Osteocyte (in vitro differentiated cells): Measurements from ENCODE around the gene CCDC181. TPM values are rescaled to one million over a fixed set of nuclear protein-coding genes. Genes with fewer than 3 reads are reported as not detected.
A peak's percentile ranks its signal among the peaks of the same experiment; 100 is the strongest.

ENCODE experiments used
- DNase-seq: peaks from one replicate; pipeline ENCODE4 v3.0.0; 2021; ENCODE audit warnings: mixed read lengths; ENCODE audit not compliant: unreplicated experiment; ENCODE audit errors: extremely low spot score
- H3K27ac Mint-ChIP-seq: one replicate; pipeline ENCODE4 v1.8.0; 2021; ENCODE audit warnings: mild to moderate bottlenecking, mixed read lengths; ENCODE audit not compliant: unreplicated experiment
- H3K27me3 Mint-ChIP-seq: one replicate; pipeline ENCODE4 v1.8.0; 2021; ENCODE audit warnings: mixed read lengths; ENCODE audit not compliant: unreplicated experiment
- H3K36me3 Mint-ChIP-seq: one replicate; pipeline ENCODE4 v1.8.0; 2021; ENCODE audit warnings: mixed read lengths; ENCODE audit not compliant: unreplicated experiment
- H3K4me1 Mint-ChIP-seq: one replicate; pipeline ENCODE4 v1.8.0; 2021; ENCODE audit warnings: mixed read lengths; ENCODE audit not compliant: unreplicated experiment
- H3K4me3 Mint-ChIP-seq: one replicate; pipeline ENCODE4 v1.8.0; 2021; ENCODE audit warnings: mild to moderate bottlenecking, moderate library complexity, mixed read lengths; ENCODE audit not compliant: unreplicated experiment
- H3K9me3 Mint-ChIP-seq: one replicate; pipeline ENCODE4 v1.8.0; 2021; ENCODE audit warnings: mixed read lengths; ENCODE audit not compliant: unreplicated experiment
- total RNA-seq: library from RNA; stranded (reverse); gene quantifications from 2 replicates; pipeline ENCODE4 v1.2.1, GENCODE V29; 2021
- TF ChIP-seq, protein P1 (sequence below): fragments of 200-600 bp; sonication (generic); IDR thresholded peaks from 2 replicates; pipeline ENCODE4 v1.5.0; 2021; ENCODE audit warnings: antibody characterized with exemption, mild to moderate bottlenecking, moderate library complexity

Gene CCDC181
- total RNA-seq, 1 donor from 2014 or later, result 0.54 TPM

DNA sequence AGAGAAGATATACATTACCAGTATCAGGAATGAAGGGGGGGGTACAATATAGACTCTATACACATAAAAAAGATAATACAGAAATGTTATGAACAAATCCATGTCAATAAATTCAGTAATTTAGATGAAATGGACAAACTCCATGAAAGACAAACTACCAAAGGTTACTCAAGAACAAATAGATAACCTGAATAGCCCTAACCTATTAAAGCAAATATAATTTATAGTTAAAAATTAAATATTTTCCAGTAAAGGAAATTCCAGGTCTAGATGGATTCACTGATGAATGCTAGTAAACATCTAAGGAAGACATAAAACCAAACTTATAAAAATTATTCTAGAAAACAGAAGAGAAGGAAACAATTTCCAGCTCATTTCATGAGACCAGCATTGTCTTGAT is 46.1 kb downstream of the CCDC181 start:
- TF ChIP-seq, protein P1, sequence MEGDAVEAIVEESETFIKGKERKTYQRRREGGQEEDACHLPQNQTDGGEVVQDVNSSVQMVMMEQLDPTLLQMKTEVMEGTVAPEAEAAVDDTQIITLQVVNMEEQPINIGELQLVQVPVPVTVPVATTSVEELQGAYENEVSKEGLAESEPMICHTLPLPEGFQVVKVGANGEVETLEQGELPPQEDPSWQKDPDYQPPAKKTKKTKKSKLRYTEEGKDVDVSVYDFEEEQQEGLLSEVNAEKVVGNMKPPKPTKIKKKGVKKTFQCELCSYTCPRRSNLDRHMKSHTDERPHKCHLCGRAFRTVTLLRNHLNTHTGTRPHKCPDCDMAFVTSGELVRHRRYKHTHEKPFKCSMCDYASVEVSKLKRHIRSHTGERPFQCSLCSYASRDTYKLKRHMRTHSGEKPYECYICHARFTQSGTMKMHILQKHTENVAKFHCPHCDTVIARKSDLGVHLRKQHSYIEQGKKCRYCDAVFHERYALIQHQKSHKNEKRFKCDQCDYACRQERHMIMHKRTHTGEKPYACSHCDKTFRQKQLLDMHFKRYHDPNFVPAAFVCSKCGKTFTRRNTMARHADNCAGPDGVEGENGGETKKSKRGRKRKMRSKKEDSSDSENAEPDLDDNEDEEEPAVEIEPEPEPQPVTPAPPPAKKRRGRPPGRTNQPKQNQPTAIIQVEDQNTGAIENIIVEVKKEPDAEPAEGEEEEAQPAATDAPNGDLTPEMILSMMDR, result no peak
- DNase-seq, result no peak
- Mint-ChIP-seq H3K27ac (no peak overlapping the region), H3K36me3 (peaks cover 39% of the 10 kb centered on the region), H3K27me3 (no peaks in the 10 kb centered on the region), H3K9me3 (no peaks in the 10 kb centered on the region), H3K4me3 (no peak overlapping the region), H3K4me1 (no peaks in the 10 kb centered on the region)

DNA sequence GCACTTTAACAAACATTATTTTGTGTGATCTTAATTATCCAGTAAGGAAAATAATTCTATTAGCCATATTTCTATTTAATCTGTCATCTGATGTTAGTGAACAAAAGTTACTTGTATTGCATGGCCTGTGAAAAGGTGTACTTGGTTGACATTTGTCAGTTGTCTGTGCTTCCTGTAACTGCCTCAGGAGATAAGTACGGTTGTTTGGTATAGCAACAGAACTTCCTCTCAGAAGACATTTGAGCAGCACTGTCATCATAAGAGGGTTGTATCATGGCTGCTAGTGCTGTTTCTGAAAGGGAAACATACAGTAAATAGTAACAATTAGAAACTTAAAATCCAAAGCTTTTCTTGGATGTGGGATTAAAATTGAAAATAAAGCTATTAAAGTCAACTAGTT is 55.9 kb downstream of the CCDC181 start:
- no peak for DNase-seq
- TF ChIP-seq, protein P1, result no peak
- Mint-ChIP-seq H3K9me3 (no peaks in the 10 kb centered on the region), H3K4me1 (peaks cover 15% of the 10 kb centered on the region), H3K36me3 (peaks cover 16% of the 10 kb centered on the region), H3K4me3 (no peak overlapping the region), H3K27ac (no peak overlapping the region), H3K27me3 (no peaks in the 10 kb centered on the region)

DNA sequence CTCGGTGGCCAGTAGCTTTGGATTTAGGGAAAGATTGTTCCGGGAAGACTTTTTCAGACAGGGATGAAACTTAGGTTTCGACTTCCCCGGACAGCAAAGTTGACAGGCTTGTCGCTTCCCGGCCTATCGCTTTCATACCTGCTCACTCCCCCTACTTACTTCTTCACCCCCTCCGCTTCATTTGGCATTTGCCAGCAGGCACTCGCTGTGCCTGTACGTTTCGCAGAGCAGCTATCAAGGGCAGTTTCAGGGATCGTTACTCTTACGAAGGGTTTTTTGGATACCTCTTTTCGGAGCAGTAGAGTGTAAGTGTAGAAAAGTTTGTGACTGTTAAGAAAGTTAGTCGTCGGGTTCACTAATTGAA is 58.9 kb downstream of the CCDC181 start:
- TF ChIP-seq, protein P1, result no peak
- no peak overlapping the region for H3K27ac Mint-ChIP-seq
- DNase-seq, result no peak
- H3K36me3 Mint-ChIP-seq, result peaks cover 14% of the 10 kb centered on the region
- H3K4me1 Mint-ChIP-seq, result peaks cover 23% of the 10 kb centered on the region
- no peak overlapping the region for H3K4me3 Mint-ChIP-seq
- H3K27me3 Mint-ChIP-seq, result no peaks in the 10 kb centered on the region
- no peaks in the 10 kb centered on the region for H3K9me3 Mint-ChIP-seq

DNA sequence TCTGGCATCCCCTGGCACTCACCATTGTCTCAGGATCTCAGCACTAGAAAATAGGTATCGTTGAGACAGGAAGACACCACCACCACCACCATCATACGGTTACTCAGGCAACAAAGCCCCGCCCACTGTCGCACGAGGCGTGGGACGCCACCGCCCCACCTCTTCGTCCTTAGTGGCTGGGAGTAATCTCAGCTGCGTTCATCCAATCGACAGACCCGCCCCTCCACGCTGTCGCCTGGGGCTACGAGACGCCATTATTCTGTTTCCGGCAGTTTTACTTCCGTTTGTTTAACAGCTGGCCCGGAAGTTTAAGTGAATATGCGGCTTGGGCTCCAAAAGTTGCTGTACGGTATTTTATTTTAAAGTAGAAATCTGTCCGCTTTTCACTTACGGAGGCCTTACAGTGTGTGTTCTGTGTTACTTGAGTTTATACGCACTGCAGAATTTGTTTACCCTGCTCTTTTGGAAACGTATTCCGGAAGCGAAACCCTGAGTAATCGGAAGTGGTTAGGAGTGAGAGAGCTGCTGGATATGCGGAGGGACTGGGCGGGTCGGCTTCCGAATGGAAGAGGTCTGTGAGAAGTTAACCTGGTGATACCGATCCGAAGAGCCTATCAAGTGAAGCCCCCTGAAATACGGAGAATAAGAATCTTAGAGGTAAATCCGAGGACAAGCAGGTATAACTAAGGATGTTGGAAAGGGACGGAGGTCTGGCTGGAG is 59.4 kb downstream of the CCDC181 start, which contains the start of the genes BLZF1 and NME7:
BLZF1 (plus strand) TSS at position 510 of the 720 bp plus-strand sequence. CDS start 1,328 bp downstream, outside the sequence.
NME7 (minus strand) TSS at position 112 of the 720 bp plus-strand sequence; CDS start at position 25, 87 bp downstream.
- peaks cover 27% of the 10 kb centered on the region for H3K4me1 Mint-ChIP-seq
- no peaks in the 10 kb centered on the region for H3K27me3 Mint-ChIP-seq
- H3K9me3 Mint-ChIP-seq, result no peaks in the 10 kb centered on the region
- peak; percentile 98 for DNase-seq
- no peak within 1 kb of the TSS for H3K27ac Mint-ChIP-seq
- peaks cover 12% of the 10 kb centered on the region for H3K36me3 Mint-ChIP-seq
- no peak within 1 kb of the TSS for H3K4me3 Mint-ChIP-seq
- TF ChIP-seq, protein P1, result no peak

DNA sequence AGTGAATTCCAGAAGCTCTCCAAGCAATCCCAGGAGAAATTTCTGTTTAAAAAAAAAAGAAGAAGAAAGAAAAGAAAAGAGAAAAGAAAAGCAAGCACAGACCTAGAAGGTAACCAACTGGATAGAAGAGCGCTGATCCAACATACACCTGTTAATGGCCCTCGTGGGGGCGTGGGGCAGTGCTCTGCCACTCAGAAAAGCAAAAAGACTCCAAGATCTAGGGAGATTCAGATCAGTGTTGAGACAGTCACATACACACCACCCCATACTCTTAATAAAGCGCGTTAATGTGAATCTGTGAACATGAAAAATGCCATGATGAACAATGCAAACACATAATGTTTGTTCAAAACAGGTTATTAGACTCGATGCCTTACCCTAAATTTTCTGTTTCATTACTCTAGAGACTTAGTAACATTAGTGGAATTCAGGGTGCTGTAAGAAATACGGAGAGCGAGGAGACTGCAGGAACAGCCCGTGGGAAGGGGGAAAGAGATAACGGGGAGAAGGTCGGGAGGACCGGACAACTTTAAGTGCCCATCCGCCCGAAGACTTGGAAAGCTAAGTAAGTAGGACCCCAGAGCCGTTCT is 60.1 kb downstream of the CCDC181 start:
- H3K36me3 Mint-ChIP-seq, result peaks cover 11% of the 10 kb centered on the region
- H3K4me3 Mint-ChIP-seq, result no peak overlapping the region
- no peaks in the 10 kb centered on the region for H3K27me3 Mint-ChIP-seq
- H3K4me1 Mint-ChIP-seq, result peaks cover 33% of the 10 kb centered on the region
- H3K27ac Mint-ChIP-seq, result no peak overlapping the region
- no peaks in the 10 kb centered on the region for H3K9me3 Mint-ChIP-seq
- DNase-seq, result no peak
- TF ChIP-seq, protein P1, result no peak
